ENCODE results near the gene TREML2. TPM values are rescaled to one million over a fixed set of nuclear protein-coding genes. Genes with fewer than 3 reads are reported as not detected.

Gene TREML2
- total and polyA plus RNA-seq, 9 of the 15 experiments (the other 6 are each of a cell fraction or from before 2014, with no cell fraction given) = 0.20 to 2.9 (median 1.4) TPM

- TF ChIP-seq ZBTB5 (IDR thresholded peaks at IDR 0.05) (no peak), ZBED1 (IDR thresholded peaks at IDR 0.05) (no peak), MAFK (IDR thresholded peaks at IDR 0.05; ENCODE audit: low read length) (peak; percentile 65; the same call in 1 of the 2 replicates)
Observed at GRCh38 chr6:41228616-41229015, 27.7 kb upstream of the TREML2 start (continued).

GRCh38 chr6:41228096-41228495 is 27.1 kb upstream of the TREML2 start, which contains the start of gene TREML4:
TSS of gene TREML4 (plus strand) at chr6:41228349. CDS start at chr6:41228428, 79 bp downstream.
- ChIA-PET CTCF (ENCODE audit: low intra/inter-chr PET ratio) (no interaction called here), POLR2A (no interaction called here)
- Histone ChIP-seq H3K9me3 (replicated peaks; ENCODE audit: control insufficient read depth, insufficient read depth, low read depth, low read length) (no peaks in the 10 kb centered on the region), H3K9ac (ENCODE audit: insufficient read depth in 1 of 2, low read depth in 2 of 2, low read length in 2 of 2) (no peak within 1 kb of the TSS), H3K4me1 (replicated peaks in 1 of 2; ENCODE audit: control insufficient read depth in 2 of 2, insufficient read depth in 2 of 2, low read length in 2 of 2) (no peaks in the 10 kb centered on the region; a peak in 2 of 5 replicates), H3K79me2 (ENCODE audit: control insufficient read depth, insufficient read depth, low read length) (no peaks in the 10 kb centered on the region), H3K9me1 (ENCODE audit: control insufficient read depth, insufficient read depth, low read length) (no peaks in the 10 kb centered on the region), H2AFZ (ENCODE audit: low read depth, low read length) (no peak within 1 kb of the TSS), H3K36me3 (ENCODE audit: control insufficient read depth, insufficient read depth, low read length) (no peaks in the 10 kb centered on the region), H3K27ac (ENCODE audit: extremely low read depth, low read depth, low read length) (no peak within 1 kb of the TSS), H3K4me3 (no peak within 1 kb of the TSS), H4K20me1 (replicated peaks; ENCODE audit: control insufficient read depth, insufficient read depth, low read length) (no peaks in the 10 kb centered on the region), H3K4me2 (ENCODE audit: insufficient read depth, low read length) (no peak within 1 kb of the TSS), H3K27me3 (ENCODE audit: control insufficient read depth in 2 of 2, insufficient read depth in 2 of 2, low read length in 2 of 2) (peaks cover 10 to 58% of the 10 kb centered on the region in 2 experiments)
- WGBS (ENCODE audit: insufficient coverage, low coverage, missing lambda C conversion rate) = 2% methylated on average over 5 of the region's 5 CpGs
- no TSS peak for BruUV-seq (replicated peaks)
- intact Hi-C loops (cut with micrococcal nuclease) (loop anchor here (2.0 kb wide), 1 partner anchor 91 kb away; no protein-coding TSS in a partner anchor), in situ Hi-C loops (cut with MboI) (no loop called here)
- FAIRE-seq (no peak), DNase-seq (ENCODE audit: extremely low read depth in 1 of 4, low spot score in 3 of 4) (no peak), ATAC-seq (no peak)
- TF ChIP-seq ZBTB1 (CRISPR knock-in tag; IDR thresholded peaks at IDR 0.05; ENCODE audit: borderline replicate concordance, low read depth) (no peak), YBX1 (IDR thresholded peaks at IDR 0.05) (no peak), FOXA3 (CRISPR knock-in tag; conservative IDR thresholded peaks at IDR 0.05 in 1 of 2, IDR thresholded peaks at IDR 0.05 in 1 of 2) (no peak), U2AF1 (optimal IDR thresholded peaks at IDR 0.05; ENCODE audit: low read depth, low read length) (no peak), TCF7L2 (IDR thresholded peaks at IDR 0.05; ENCODE audit: low read depth, low read length) (no peak), ZBTB7A (IDR thresholded peaks at IDR 0.05; ENCODE audit: borderline replicate concordance, control insufficient read depth, low read depth, low read length) (no peak), ZNF407 (IDR thresholded peaks at IDR 0.05; ENCODE audit: low read depth) (no peak), TAF1 (IDR thresholded peaks at IDR 0.05; ENCODE audit: control insufficient read depth, extremely low read depth, insufficient read depth, low read length, severe bottlenecking) (no peak)

All from K562 (cell line).